ENCODE results near the gene ZMYM5.

DNA sequence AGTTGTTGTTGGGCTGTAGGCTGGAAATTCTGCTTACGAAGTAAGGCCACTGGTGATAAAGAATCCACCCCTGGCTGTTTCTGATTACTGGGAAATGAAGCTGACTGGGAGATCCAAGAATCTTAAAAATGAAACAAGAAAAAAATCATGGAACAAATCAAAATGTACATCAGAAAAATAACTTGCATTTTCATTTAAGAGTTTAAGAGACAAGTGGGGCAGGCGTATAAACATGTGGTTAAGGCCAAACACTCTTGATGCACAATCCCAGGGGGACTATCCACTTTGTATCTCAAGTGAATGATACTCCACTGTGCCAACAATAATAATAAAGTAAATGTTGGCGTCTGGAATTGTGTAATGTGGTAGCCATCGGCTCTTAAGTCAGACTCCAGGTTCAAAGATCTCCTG, 24.6 kb downstream of the ZMYM5 start:
- TF ChIP-seq, protein P1, sequence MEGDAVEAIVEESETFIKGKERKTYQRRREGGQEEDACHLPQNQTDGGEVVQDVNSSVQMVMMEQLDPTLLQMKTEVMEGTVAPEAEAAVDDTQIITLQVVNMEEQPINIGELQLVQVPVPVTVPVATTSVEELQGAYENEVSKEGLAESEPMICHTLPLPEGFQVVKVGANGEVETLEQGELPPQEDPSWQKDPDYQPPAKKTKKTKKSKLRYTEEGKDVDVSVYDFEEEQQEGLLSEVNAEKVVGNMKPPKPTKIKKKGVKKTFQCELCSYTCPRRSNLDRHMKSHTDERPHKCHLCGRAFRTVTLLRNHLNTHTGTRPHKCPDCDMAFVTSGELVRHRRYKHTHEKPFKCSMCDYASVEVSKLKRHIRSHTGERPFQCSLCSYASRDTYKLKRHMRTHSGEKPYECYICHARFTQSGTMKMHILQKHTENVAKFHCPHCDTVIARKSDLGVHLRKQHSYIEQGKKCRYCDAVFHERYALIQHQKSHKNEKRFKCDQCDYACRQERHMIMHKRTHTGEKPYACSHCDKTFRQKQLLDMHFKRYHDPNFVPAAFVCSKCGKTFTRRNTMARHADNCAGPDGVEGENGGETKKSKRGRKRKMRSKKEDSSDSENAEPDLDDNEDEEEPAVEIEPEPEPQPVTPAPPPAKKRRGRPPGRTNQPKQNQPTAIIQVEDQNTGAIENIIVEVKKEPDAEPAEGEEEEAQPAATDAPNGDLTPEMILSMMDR (IDR thresholded peaks at IDR 0.05; ENCODE audit: low read depth, low read length, poor library complexity, severe bottlenecking), result no peak
- TF ChIP-seq EZH2phosphoT487 (IDR thresholded peaks at IDR 0.05; ENCODE audit: borderline replicate concordance, low read length), result no peak
